ENCODE data around the gene CEACAM16.

CEACAM16 gene

GRCh38 chr19:44723952-44724319, 25.0 kb downstream of the CEACAM16 start:
- no peak overlapping the region for H3K4me3 ChIP-seq (ENCODE audit: control insufficient read depth, low read depth, low read length)
- TF ChIP-seq CTCF (IDR thresholded peaks at IDR 0.05; ENCODE audit: control insufficient read depth, insufficient read depth, low read depth, low read length, missing control alignments), result peak; percentile 99
- no peak for DNase-seq (ENCODE audit: low read depth)

- TF ChIP-seq CTCF (IDR thresholded peaks at IDR 0.05; ENCODE audit: control insufficient read depth, insufficient read depth, low read depth, low read length, missing control alignments), result no peak
- no peak overlapping the region for H3K4me3 ChIP-seq (ENCODE audit: control insufficient read depth, low read depth, low read length)
- DNase-seq (ENCODE audit: low read depth), result no peak
These were observed 26.3 kb downstream of the CEACAM16 start for GRCh38 chr19:44725251-44725650.

GRCh38 chr19:44725684-44726083, 26.7 kb downstream of the CEACAM16 start:
- no peak overlapping the region for H3K4me3 ChIP-seq (ENCODE audit: control insufficient read depth, low read depth, low read length)
- no peak for TF ChIP-seq CTCF (IDR thresholded peaks at IDR 0.05; ENCODE audit: control insufficient read depth, insufficient read depth, low read depth, low read length, missing control alignments)
- DNase-seq (ENCODE audit: low read depth), result no peak

GRCh38 chr19:44726465-44726864, 27.5 kb downstream of the CEACAM16 start:
- no peak for DNase-seq (ENCODE audit: low read depth)
- no peak overlapping the region for H3K4me3 ChIP-seq (ENCODE audit: control insufficient read depth, low read depth, low read length)
- TF ChIP-seq CTCF (IDR thresholded peaks at IDR 0.05; ENCODE audit: control insufficient read depth, insufficient read depth, low read depth, low read length, missing control alignments), result no peak

GRCh38 chr19:44728178-44728577, 29.2 kb downstream of the CEACAM16 start:
- no peak overlapping the region for H3K4me3 ChIP-seq (ENCODE audit: control insufficient read depth, low read depth, low read length)
- TF ChIP-seq CTCF (IDR thresholded peaks at IDR 0.05; ENCODE audit: control insufficient read depth, insufficient read depth, low read depth, low read length, missing control alignments), result no peak
- DNase-seq (ENCODE audit: low read depth), result no peak

- no peak for DNase-seq (ENCODE audit: low read depth)
- TF ChIP-seq CTCF (IDR thresholded peaks at IDR 0.05; ENCODE audit: control insufficient read depth, insufficient read depth, low read depth, low read length, missing control alignments), result no peak
- no peak overlapping the region for H3K4me3 ChIP-seq (ENCODE audit: control insufficient read depth, low read depth, low read length)
These were observed 30.6 kb downstream of the CEACAM16 start for GRCh38 chr19:44729516-44730033.

GRCh38 chr19:44731081-44731480, 32.1 kb downstream of the CEACAM16 start:
- no peak for TF ChIP-seq CTCF (IDR thresholded peaks at IDR 0.05; ENCODE audit: control insufficient read depth, insufficient read depth, low read depth, low read length, missing control alignments)
- DNase-seq (ENCODE audit: low read depth), result no peak
- no peak overlapping the region for H3K4me3 ChIP-seq (ENCODE audit: control insufficient read depth, low read depth, low read length)
